Tibial nerve (tissue), 4 donors: ENCODE data around the gene WWC2. TPM values are rescaled to one million over a fixed set of nuclear protein-coding genes. Genes with fewer than 3 reads are reported as not detected.

Experiments used
- DNase-seq, 2 donors: peaks; one replicate each; pipeline ENCODE4 v3.0.0-alpha.2; 2019; ENCODE audit warnings: low spot score in 2 of 2
- H3K27ac ChIP-seq, 4 donors: fragments of 200-600 bp; sonication (generic) in 3 of 4; one replicate each; pipeline ENCODE4 v1.5.1; 2017 to 2019; ENCODE audit warnings: mild to moderate bottlenecking in 1 of 4
- H3K27me3 ChIP-seq, 2 donors: fragments of 200-600 bp; sonication (generic) in 1 of 2; one replicate each; pipeline versions ENCODE4 v1.5.1 to v1.6.0; 2017 to 2019
- H3K36me3 ChIP-seq, 3 donors: fragments of 200-600 bp; sonication (generic); one replicate each; pipeline ENCODE4 v1.5.1; 2018 to 2019
- H3K4me1 ChIP-seq, 4 donors: fragments of 200-600 bp; sonication (generic) in 3 of 4; one replicate each; pipeline ENCODE4 v1.5.1; 2017 to 2019
- H3K4me3 ChIP-seq, 4 donors: fragments of 200-600 bp; sonication (generic) in 3 of 4; one replicate each; pipeline ENCODE4 v1.5.1; 2017 to 2019; ENCODE audit warnings: mild to moderate bottlenecking in 1 of 4, moderate library complexity in 1 of 4
- H3K9me3 ChIP-seq, 4 donors: fragments of 200-600 bp; sonication (generic) in 3 of 4; one replicate each; pipeline ENCODE4 v1.5.1; 2017 to 2019
- EP300 ChIP-seq, 2 donors: sonication (generic); formaldehyde crosslinking; IDR thresholded peaks; one replicate each; pipeline ENCODE4 v1.6.1; 2017; ENCODE audit warnings: antibody characterized with exemption in 2 of 2, mild to moderate bottlenecking in 1 of 2
- POLR2A ChIP-seq, 2 donors: fragments of 450-650 bp; IDR thresholded peaks; one replicate each; pipeline ENCODE4 v1.6.1; 2017; ENCODE audit warnings: antibody characterized with exemption in 2 of 2, mild to moderate bottlenecking in 2 of 2, moderate library complexity in 2 of 2
- WGBS, 2 donors: methylation state at CpG; one replicate each; pipeline ENCODE4 v1.1.5; 2018; 5-methylcytosine and 5-hydroxymethylcytosine counted together
- total RNA-seq, 4 donors: library from RNA; depleted of rRNA; stranded (reverse); fragments of >200 nt; gene quantifications; one replicate each; pipeline ENCODE4 v1.1.0, GENCODE V29; 2016
- TF ChIP-seq, protein P1 (sequence below), 5 experiments: fragments of 200-600 bp in 3 of 5; fragments of 450-650 bp in 2 of 5; sonication (generic) in 3 of 5; IDR thresholded peaks; one replicate each; pipeline ENCODE4 v1.5.1; 2016 to 2019; ENCODE audit warnings: antibody characterized with exemption in 5 of 5, mild to moderate bottlenecking in 3 of 5, moderate library complexity in 2 of 5

Gene WWC2
- total RNA-seq, 4 donors from 2014 or later, result 38.2 to 60.9 (median 42.9) TPM

DNA sequence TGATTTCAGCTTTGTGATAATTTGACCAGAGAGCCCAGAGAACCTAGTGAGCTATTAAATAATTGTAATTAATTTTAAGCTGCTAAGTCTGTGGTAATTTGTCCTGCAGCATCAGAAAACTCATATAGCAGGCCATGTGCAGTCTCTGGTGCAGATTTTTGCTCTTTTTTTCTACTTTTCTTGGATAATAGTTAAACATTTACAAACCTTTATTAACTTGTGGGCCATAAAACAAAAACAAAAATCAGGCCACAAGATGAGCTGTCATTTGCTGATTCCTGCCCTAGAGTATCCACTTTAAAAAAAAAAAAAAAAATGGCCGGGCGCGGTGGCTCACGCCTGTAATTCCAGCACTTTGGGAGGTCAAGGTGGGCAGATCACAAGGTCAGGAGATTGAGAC is 121.2 kb downstream of the WWC2 start:
- WGBS, 2 donors, result 95 to 99% methylated on average over 4 of the region's 4 CpGs
- DNase-seq, result no peak
- no peak overlapping the region for H3K4me3 ChIP-seq
- no peaks in the 10 kb centered on the region for H3K36me3 ChIP-seq
- TF ChIP-seq, protein P1, sequence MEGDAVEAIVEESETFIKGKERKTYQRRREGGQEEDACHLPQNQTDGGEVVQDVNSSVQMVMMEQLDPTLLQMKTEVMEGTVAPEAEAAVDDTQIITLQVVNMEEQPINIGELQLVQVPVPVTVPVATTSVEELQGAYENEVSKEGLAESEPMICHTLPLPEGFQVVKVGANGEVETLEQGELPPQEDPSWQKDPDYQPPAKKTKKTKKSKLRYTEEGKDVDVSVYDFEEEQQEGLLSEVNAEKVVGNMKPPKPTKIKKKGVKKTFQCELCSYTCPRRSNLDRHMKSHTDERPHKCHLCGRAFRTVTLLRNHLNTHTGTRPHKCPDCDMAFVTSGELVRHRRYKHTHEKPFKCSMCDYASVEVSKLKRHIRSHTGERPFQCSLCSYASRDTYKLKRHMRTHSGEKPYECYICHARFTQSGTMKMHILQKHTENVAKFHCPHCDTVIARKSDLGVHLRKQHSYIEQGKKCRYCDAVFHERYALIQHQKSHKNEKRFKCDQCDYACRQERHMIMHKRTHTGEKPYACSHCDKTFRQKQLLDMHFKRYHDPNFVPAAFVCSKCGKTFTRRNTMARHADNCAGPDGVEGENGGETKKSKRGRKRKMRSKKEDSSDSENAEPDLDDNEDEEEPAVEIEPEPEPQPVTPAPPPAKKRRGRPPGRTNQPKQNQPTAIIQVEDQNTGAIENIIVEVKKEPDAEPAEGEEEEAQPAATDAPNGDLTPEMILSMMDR (IDR thresholded peaks at IDR 0.05), result no peak
- no peak for TF ChIP-seq EP300 (IDR thresholded peaks at IDR 0.05)
- H3K9me3 ChIP-seq, result no peaks in the 10 kb centered on the region
- H3K4me1 ChIP-seq, result no peaks in the 10 kb centered on the region
- no peak overlapping the region for H3K27ac ChIP-seq
- H3K27me3 ChIP-seq, result no peaks in the 10 kb centered on the region

DNA sequence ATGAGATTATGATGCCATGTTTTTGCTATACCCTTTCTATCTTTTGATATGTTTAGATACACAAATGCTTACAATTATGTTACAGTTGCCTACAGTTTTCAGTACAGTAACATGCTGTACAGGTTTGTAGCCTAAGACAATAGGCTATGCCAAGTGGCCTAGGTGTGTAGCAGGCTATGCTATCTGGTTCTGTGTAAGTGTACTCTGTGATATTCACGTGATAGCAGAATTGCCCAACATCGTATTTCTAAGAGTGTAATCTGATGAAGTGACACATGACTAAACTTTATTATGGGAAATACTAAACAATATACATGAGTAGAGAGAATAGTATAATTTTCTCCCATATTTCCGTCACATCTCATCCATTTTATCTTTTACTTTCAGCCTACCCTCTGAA is 124.0 kb downstream of the WWC2 start:
- no peak overlapping the region for H3K4me3 ChIP-seq
- peaks cover 0 to 5% (median 0%) of the 10 kb centered on the region in 3 donors for H3K36me3 ChIP-seq
- no peaks in the 10 kb centered on the region for H3K4me1 ChIP-seq
- H3K27me3 ChIP-seq, result no peaks in the 10 kb centered on the region
- no peaks in the 10 kb centered on the region for H3K9me3 ChIP-seq
- DNase-seq, result no peak
- H3K27ac ChIP-seq, result no peak overlapping the region
- 93 to 98% methylated on average over 3 of the region's 3 CpGs for WGBS, 2 donors
- TF ChIP-seq POLR2A (IDR thresholded peaks at IDR 0.05), result no peak
- TF ChIP-seq, protein P1 (IDR thresholded peaks at IDR 0.05), result no peak
- TF ChIP-seq EP300 (IDR thresholded peaks at IDR 0.05), result no peak

DNA sequence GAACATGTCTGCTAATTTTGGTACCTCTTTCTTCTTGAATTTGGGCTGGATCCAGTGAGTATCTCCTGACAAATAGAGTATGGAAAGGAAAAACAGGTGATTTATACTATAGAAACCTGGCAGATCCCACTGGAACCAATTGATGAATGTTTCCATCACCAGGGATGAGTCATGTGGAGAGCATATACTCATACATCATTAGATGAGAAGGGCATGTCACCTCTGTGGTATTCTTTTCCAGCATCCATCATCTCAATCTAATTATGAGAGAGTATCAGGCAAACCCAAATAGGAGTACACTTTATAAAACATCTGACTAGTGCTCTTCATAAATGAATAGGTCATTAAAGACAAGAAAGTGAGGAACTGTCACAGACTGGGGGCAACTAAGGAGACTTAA is 130.3 kb downstream of the WWC2 start:
- TF ChIP-seq EP300 (IDR thresholded peaks at IDR 0.05), result no peak
- TF ChIP-seq, protein P1 (IDR thresholded peaks at IDR 0.05), result no peak
- TF ChIP-seq POLR2A (IDR thresholded peaks at IDR 0.05), result no peak
- no peaks in the 10 kb centered on the region for H3K4me1 ChIP-seq
- DNase-seq, result no peak
- H3K9me3 ChIP-seq, result no peaks in the 10 kb centered on the region
- no peaks in the 10 kb centered on the region for H3K27me3 ChIP-seq
- H3K4me3 ChIP-seq, result no peak overlapping the region
- peaks cover 0 to 10% (median 0%) of the 10 kb centered on the region in 3 donors for H3K36me3 ChIP-seq
- no peak overlapping the region for H3K27ac ChIP-seq

DNA sequence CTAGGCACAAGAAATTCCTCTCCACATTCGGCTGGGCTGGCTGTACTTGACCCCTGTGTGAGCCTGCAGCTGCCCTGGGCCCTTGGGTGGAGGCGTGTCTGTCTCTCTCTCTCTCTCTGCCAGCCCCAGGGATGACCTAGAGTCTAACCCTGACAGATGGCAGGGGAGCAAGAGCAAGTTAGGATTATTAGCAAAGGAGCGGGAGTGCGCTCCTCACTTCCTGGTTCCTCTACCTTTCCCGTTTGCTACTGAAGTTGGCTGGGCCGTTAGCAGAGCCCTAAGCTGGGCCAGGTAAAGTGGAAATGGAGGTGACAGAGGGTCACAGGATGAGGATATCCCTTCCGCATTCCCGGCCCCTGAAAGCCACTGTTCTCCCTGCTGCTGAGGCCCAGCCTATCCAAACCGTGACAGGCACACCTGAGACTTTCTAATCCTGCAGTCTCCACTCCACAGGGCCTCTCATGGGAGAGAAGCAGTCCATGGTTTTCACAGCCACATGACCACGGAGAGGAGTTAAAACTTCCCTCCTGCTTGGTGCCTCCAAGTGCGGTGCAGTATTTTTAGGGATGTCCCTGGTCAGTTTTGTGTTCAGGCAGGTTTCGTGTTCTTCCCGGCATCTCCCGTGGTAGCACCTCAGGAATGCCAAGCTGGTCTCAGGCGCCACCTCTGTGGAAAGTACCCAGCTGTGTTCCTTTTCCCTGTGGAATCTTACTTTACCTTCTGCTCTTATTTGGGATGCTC is 141.7 kb downstream of the WWC2 start:
- WGBS, 2 donors, result 77 to 81% methylated on average over 15 of the region's 15 CpGs
- Histone ChIP-seq H3K27ac (peak overlapping the region in 2 of 4 donors; percentile 70 to 75), H3K27me3 (no peaks in the 10 kb centered on the region), H3K4me1 (peaks cover 0 to 28% (median 0%) of the 10 kb centered on the region in 4 donors), H3K4me3 (no peak overlapping the region), H3K9me3 (peaks cover 0 to 9% (median 2%) of the 10 kb centered on the region in 4 donors), H3K36me3 (peaks cover 0 to 20% (median 0%) of the 10 kb centered on the region in 3 donors)
- TF ChIP-seq, protein P1 (IDR thresholded peaks at IDR 0.05), result no peak
- TF ChIP-seq POLR2A (IDR thresholded peaks at IDR 0.05), result no peak
- no peak for TF ChIP-seq EP300 (IDR thresholded peaks at IDR 0.05)
- no peak for DNase-seq

DNA sequence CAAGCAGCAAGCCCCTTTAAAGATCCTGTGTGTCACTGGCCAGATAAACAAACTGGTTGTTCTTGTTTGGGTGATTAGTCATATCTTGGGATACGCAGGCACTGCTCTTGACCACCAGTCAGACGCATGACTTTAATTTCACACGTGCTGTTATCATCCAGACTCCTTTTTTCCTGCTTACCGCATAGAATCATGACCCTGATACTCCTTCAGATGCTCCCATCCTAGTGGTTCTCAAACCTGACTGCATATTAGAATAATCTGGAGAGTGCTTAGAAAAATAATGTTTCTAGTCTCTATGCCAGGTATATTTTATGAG is 142.2 kb downstream of the WWC2 start:
- peaks cover 0 to 28% (median 0%) of the 10 kb centered on the region in 4 donors for H3K4me1 ChIP-seq
- peaks cover 0 to 4% (median under 1%) of the 10 kb centered on the region in 4 donors for H3K9me3 ChIP-seq
- peaks cover 0 to 24% (median 0%) of the 10 kb centered on the region in 3 donors for H3K36me3 ChIP-seq
- H3K4me3 ChIP-seq, result no peak overlapping the region
- H3K27me3 ChIP-seq, result no peaks in the 10 kb centered on the region
- H3K27ac ChIP-seq, result peak overlapping the region in 2 of 4 donors; percentile 70 to 75
- no peak for TF ChIP-seq EP300 (IDR thresholded peaks at IDR 0.05)
- TF ChIP-seq, protein P1 (IDR thresholded peaks at IDR 0.05), result no peak
- TF ChIP-seq POLR2A (IDR thresholded peaks at IDR 0.05), result no peak
- 38 to 49% methylated on average over 4 of the region's 4 CpGs for WGBS, 2 donors
- DNase-seq, result no peak
